CD4-positive, alpha-beta T cell treated with Interferon gamma for 1 hour (primary cell): ENCODE measurements around the gene PNLDC1.
"Not testable (repeated sequence)": the region's sequence is repeated elsewhere in the genome, so short reads cannot be mapped to it uniquely, and the experiment has no call there.

Source experiments
- DNase-seq: peaks from one replicate; pipeline ENCODE4 v3.0.0-alpha.2; 2020

PNLDC1 gene

GRCh38 chr6:159854959-159855358 lies 54.9 kb downstream of the PNLDC1 start:
- no peak for DNase-seq

- DNase-seq, result no peak
These were observed 58.2 kb downstream of the PNLDC1 start for GRCh38 chr6:159858259-159858658.

GRCh38 chr6:159860482-159860881 lies 60.4 kb downstream of the PNLDC1 start:
- DNase-seq, result no peak

GRCh38 chr6:159862103-159862502 lies 62.0 kb downstream of the PNLDC1 start:
- no peak for DNase-seq

GRCh38 chr6:159863341-159863740 lies 63.3 kb downstream of the PNLDC1 start:
- not testable (repeated sequence) for DNase-seq

- DNase-seq, result no peak
These were observed 65.3 kb downstream of the PNLDC1 start for GRCh38 chr6:159865226-159865920.

- DNase-seq, result no peak
These were observed 66.5 kb downstream of the PNLDC1 start for GRCh38 chr6:159866286-159867247.
